ENCODE data around the gene SLC9C2. TPM values are rescaled to one million over a fixed set of nuclear protein-coding genes. Genes with fewer than 3 reads are reported as not detected.
"Not testable (repeated sequence)": the region's sequence is repeated elsewhere in the genome, so short reads cannot be mapped to it uniquely, and the experiment has no call there.

SLC9C2 gene
- total RNA-seq, 1 donor from 2014 or later: 0.51 TPM

DNA sequence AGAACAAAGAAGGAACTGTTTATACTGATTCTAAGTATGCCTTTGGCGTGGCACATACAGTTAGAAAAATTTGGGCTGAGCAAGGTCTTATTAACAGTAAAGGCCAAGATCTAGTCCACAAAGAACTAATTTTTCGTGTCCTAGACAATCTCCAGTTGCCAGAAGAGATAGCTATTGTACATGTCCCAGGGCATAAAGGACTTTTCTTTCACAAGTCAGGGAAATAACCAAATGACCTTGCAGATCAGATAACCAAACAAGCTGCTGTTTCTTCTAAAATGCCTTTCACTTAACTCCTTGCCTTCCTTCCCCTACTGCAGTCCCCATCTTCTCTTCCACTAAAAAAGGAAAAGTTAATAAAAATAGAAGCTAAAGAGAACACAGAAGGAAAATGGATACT is 36.2 kb upstream of the SLC9C2 start:
- no peak overlapping the region for H3K4me3 Mint-ChIP-seq (ENCODE audit: unreplicated experiment)
- H3K4me1 Mint-ChIP-seq (ENCODE audit: unreplicated experiment): no peaks in the 10 kb centered on the region
- peaks cover 7% of the 10 kb centered on the region for H3K36me3 Mint-ChIP-seq (ENCODE audit: low read depth, unreplicated experiment)
- TF ChIP-seq, protein P1, sequence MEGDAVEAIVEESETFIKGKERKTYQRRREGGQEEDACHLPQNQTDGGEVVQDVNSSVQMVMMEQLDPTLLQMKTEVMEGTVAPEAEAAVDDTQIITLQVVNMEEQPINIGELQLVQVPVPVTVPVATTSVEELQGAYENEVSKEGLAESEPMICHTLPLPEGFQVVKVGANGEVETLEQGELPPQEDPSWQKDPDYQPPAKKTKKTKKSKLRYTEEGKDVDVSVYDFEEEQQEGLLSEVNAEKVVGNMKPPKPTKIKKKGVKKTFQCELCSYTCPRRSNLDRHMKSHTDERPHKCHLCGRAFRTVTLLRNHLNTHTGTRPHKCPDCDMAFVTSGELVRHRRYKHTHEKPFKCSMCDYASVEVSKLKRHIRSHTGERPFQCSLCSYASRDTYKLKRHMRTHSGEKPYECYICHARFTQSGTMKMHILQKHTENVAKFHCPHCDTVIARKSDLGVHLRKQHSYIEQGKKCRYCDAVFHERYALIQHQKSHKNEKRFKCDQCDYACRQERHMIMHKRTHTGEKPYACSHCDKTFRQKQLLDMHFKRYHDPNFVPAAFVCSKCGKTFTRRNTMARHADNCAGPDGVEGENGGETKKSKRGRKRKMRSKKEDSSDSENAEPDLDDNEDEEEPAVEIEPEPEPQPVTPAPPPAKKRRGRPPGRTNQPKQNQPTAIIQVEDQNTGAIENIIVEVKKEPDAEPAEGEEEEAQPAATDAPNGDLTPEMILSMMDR (IDR thresholded peaks at IDR 0.05; ENCODE audit: unreplicated experiment): no peak
- no peak for DNase-seq (ENCODE audit: low spot score)
- H3K9me3 Mint-ChIP-seq (ENCODE audit: unreplicated experiment): no peaks in the 10 kb centered on the region
- H3K27me3 Mint-ChIP-seq (ENCODE audit: unreplicated experiment): peaks cover 2% of the 10 kb centered on the region
- H3K27ac Mint-ChIP-seq (ENCODE audit: unreplicated experiment): no peak overlapping the region

DNA sequence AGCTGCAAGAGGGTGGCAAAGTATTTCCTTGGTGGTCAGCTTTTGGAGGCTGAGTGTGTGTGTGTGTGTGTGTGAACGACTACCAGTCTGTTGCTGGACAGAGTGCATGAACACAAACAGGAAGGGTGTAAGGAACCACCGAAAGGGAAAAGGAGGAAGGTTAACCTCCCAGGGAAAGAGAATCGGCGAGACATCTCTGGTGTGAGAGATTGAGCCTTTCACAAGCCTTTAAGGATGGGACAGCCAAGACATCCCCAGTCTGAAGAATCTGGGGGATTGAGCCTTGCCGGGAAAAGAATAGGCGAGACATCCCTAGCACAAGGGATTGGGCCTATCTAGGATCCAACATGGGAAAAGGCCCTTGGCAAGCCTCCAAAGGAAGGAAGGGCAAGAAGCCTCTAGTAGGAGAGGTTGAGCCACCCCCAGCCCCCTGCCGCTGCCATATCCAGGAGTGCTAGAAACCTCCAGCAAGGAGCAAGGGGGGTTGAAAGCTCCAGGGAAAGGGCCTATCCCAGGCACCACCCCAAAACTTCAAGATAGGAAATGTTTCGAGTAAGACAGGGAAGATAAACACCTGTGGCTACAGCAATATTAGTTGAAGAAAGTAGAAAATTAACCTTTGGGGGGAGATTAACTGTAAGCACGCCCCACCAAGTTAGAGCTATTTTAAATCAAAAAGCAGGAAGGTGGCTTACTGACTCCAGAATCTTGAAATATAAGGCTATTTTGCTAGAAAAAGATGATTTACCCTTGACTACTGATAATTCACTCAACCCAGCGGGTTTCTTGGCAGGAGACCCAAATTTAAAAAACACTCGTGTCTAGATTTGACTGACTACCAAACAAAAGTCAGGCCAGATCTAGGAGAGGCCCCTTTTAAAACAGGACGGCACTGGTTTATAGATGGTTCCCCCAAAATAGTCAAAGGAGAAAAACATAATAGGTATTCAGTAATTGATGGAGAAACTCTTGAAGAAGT is 35.5 kb upstream of the SLC9C2 start:
- H3K27ac Mint-ChIP-seq (ENCODE audit: unreplicated experiment): no peak overlapping the region
- no peaks in the 10 kb centered on the region for H3K4me1 Mint-ChIP-seq (ENCODE audit: unreplicated experiment)
- no peaks in the 10 kb centered on the region for H3K9me3 Mint-ChIP-seq (ENCODE audit: unreplicated experiment)
- TF ChIP-seq, protein P1 (IDR thresholded peaks at IDR 0.05; ENCODE audit: unreplicated experiment): no peak
- no peak overlapping the region for H3K4me3 Mint-ChIP-seq (ENCODE audit: unreplicated experiment)
- DNase-seq (ENCODE audit: low spot score): no peak
- peaks cover 7% of the 10 kb centered on the region for H3K36me3 Mint-ChIP-seq (ENCODE audit: low read depth, unreplicated experiment)
- peaks cover 2% of the 10 kb centered on the region for H3K27me3 Mint-ChIP-seq (ENCODE audit: unreplicated experiment)

DNA sequence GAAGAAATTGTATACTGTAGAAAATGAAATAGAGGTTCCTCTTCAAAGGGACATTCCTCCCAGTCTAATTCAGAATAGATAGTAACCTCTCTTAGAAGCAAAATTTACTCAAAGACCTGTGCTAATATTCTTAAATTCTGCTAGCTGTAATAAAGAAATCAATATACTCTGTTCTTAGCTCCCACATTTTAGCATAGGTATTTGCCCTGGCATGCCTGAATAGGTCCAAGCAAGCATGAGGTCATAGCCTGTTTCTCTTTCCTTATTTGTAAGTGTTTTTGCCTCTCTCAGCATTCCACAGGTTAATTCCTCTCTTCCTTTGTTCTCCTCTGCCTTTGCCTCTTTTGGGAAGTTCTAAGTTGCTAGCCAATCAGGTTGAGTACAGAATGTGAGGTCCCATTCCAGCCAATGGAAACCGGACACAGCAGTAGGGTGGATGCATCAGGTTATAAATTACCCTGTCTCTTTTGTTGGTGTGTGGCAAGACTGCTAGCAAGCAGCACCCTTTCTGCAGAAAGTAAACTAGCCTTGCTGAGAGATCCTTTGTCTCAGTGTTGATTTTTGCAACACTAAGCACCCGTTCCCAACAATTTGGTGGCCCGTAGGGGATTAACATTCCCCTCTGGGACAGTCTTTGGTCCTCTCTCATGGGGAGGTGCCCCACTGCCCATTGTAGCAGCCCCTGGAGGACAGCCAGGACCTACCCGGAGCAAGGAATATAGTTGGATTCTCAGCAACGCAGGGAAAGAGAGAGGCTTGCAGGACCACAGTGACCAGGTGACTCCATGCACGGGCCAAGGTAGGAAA is 34.6 kb upstream of the SLC9C2 start:
- not testable (repeated sequence) for H3K36me3 Mint-ChIP-seq (ENCODE audit: low read depth, unreplicated experiment); DNase-seq (ENCODE audit: low spot score); H3K27ac Mint-ChIP-seq (ENCODE audit: unreplicated experiment); H3K9me3 Mint-ChIP-seq (ENCODE audit: unreplicated experiment); H3K4me1 Mint-ChIP-seq (ENCODE audit: unreplicated experiment); H3K27me3 Mint-ChIP-seq (ENCODE audit: unreplicated experiment); H3K4me3 Mint-ChIP-seq (ENCODE audit: unreplicated experiment)

DNA sequence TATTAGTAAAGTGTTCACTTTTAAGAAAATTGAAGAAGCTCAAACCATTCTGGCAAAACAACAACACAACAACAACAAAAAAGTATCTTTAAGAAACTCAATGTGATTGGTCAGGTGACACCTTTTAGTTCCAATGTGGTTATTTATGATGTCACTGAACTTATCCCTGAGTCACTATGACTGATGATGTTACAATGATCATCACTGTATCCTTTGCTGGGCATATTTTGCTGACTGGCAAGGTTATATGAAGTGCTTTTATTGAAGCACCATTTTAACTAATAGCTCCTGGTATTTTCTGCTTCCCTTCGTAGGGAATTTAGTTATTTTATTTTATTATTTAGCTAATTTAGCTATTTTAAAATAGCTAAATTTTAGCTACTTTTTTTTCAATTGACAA is 32.2 kb upstream of the SLC9C2 start, which contains the start of gene TEX50:
Gene TEX50 (plus strand): TSS at position 223 of the 400 bp plus-strand sequence. CDS start 184 bp downstream, outside the sequence.
- Mint-ChIP-seq H3K4me3 (ENCODE audit: unreplicated experiment) (no peak within 1 kb of the TSS), H3K9me3 (ENCODE audit: unreplicated experiment) (no peaks in the 10 kb centered on the region), H3K27ac (ENCODE audit: unreplicated experiment) (no peak within 1 kb of the TSS), H3K27me3 (ENCODE audit: unreplicated experiment) (no peaks in the 10 kb centered on the region), H3K36me3 (ENCODE audit: low read depth, unreplicated experiment) (peaks cover 7% of the 10 kb centered on the region), H3K4me1 (ENCODE audit: unreplicated experiment) (no peaks in the 10 kb centered on the region)
- TF ChIP-seq, protein P1 (IDR thresholded peaks at IDR 0.05; ENCODE audit: unreplicated experiment): no peak
- no peak for DNase-seq (ENCODE audit: low spot score)

DNA sequence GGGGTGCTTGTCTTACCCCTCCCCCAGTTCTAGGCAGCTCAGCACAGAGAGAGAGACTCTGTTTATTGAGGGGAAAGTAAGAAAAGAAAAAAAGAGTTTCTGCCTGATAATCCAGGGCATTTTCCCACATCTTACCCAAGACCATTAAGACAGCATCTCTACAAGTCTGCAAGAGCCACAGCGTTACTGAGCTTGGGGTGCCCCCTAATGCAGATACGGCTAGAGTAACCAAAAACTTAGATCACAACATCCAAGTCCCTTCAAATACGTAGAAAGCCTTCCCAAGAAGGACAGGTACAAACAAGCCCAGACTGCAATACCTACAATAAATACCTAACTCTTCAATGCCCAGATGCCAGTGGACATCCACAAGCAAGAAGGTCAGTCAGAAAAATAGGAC is 26.0 kb upstream of the SLC9C2 start:
- H3K4me1 Mint-ChIP-seq (ENCODE audit: unreplicated experiment): no peaks in the 10 kb centered on the region
- TF ChIP-seq, protein P1 (IDR thresholded peaks at IDR 0.05; ENCODE audit: unreplicated experiment): no peak

More for the DNA sequence above, 26.0 kb upstream of the SLC9C2 start:
- no peak overlapping the region for H3K4me3 Mint-ChIP-seq (ENCODE audit: unreplicated experiment)
- DNase-seq (ENCODE audit: low spot score): no peak
- no peaks in the 10 kb centered on the region for H3K36me3 Mint-ChIP-seq (ENCODE audit: low read depth, unreplicated experiment)
- H3K9me3 Mint-ChIP-seq (ENCODE audit: unreplicated experiment): no peaks in the 10 kb centered on the region
- H3K27me3 Mint-ChIP-seq (ENCODE audit: unreplicated experiment): no peaks in the 10 kb centered on the region
- H3K27ac Mint-ChIP-seq (ENCODE audit: unreplicated experiment): no peak overlapping the region
